Measurements from ENCODE around the gene ABLIM2. TPM values are rescaled to one million over a fixed set of nuclear protein-coding genes. Genes with fewer than 3 reads are reported as not detected.
A peak's percentile ranks its signal among the peaks of the same experiment; 100 is the strongest.

ABLIM2 gene
- total and polyA plus RNA-seq, 2 of the 13 experiments (the other 11 are each of a cell fraction or from before 2014, with no cell fraction given): 0.20 to 0.37 TPM

GRCh38 chr4:8198906-8199593 is 40.4 kb upstream of the ABLIM2 start, which contains the start of gene SH3TC1 (continued):
- TF ChIP-seq MTERF4 (CRISPR knock-in tag; IDR thresholded peaks at IDR 0.05): peak; percentile 52; the same call in 1 of the 2 replicates
- peak; percentile 54; the same call in 1 of the 2 replicates for TF ChIP-seq ZNF460 (CRISPR knock-in tag; IDR thresholded peaks at IDR 0.05; ENCODE audit: borderline replicate concordance)
- no peak for TF ChIP-seq ZMAT5 (CRISPR knock-in tag; IDR thresholded peaks at IDR 0.05; ENCODE audit: borderline replicate concordance, low read depth)
- no peak for TF ChIP-seq LCORL (IDR thresholded peaks at IDR 0.05)
- peak; percentile 93 for TF ChIP-seq LCORL (CRISPR knock-in tag; IDR thresholded peaks at IDR 0.05)
- peak; percentile 74; the same call in 1 of the 2 replicates for TF ChIP-seq HES4 (CRISPR knock-in tag; IDR thresholded peaks at IDR 0.05; ENCODE audit: borderline replicate concordance)
- no peak for TF ChIP-seq SMC3 (IDR thresholded peaks at IDR 0.05; ENCODE audit: low read length)
- no peak for TF ChIP-seq SCMH1 (CRISPR knock-in tag; IDR thresholded peaks at IDR 0.05; ENCODE audit: borderline replicate concordance)
- TF ChIP-seq ZFX (CRISPR knock-in tag; IDR thresholded peaks at IDR 0.05; ENCODE audit: low read depth): peak; percentile 97
- TF ChIP-seq CCDC6 (CRISPR knock-in tag; IDR thresholded peaks at IDR 0.05): peak; percentile 82
- peak; percentile 65; the same call in 1 of the 2 replicates for TF ChIP-seq SP140L (CRISPR knock-in tag; IDR thresholded peaks at IDR 0.05; ENCODE audit: borderline replicate concordance)
- TF ChIP-seq ZNF816 (CRISPR knock-in tag; IDR thresholded peaks at IDR 0.05; ENCODE audit: borderline replicate concordance): no peak
- no peak for TF ChIP-seq ATF5 (CRISPR knock-in tag; IDR thresholded peaks at IDR 0.05; ENCODE audit: low read depth)
- TF ChIP-seq POLR2AphosphoS5 (IDR thresholded peaks at IDR 0.05; ENCODE audit: low read depth, low read length): peak; percentile 79
- peak; percentile 80 for TF ChIP-seq TEAD3 (CRISPR knock-in tag; optimal IDR thresholded peaks at IDR 0.05; ENCODE audit: borderline replicate concordance)
- no peak for TF ChIP-seq ZNF512 (CRISPR knock-in tag; IDR thresholded peaks at IDR 0.05)
- no peak for TF ChIP-seq DDIT3 (CRISPR knock-in tag; IDR thresholded peaks at IDR 0.05)
- TF ChIP-seq ZBTB8A (CRISPR knock-in tag; IDR thresholded peaks at IDR 0.05; ENCODE audit: borderline replicate concordance, low read depth): no peak
- 0 out of 2 replicates have a peak, but pooled peaks have one; percentile 16 for TF ChIP-seq SIX1 (CRISPR knock-in tag; IDR thresholded peaks at IDR 0.05; ENCODE audit: borderline replicate concordance)
- TF ChIP-seq ATF3 (CRISPR knock-in tag; IDR thresholded peaks at IDR 0.05): peak; percentile 54; the same call in 1 of the 2 replicates
- no peak for TF ChIP-seq U2AF1 (optimal IDR thresholded peaks at IDR 0.05; ENCODE audit: low read depth, low read length)
- no peak for TF ChIP-seq FUBP1 (CRISPR knock-in tag; IDR thresholded peaks at IDR 0.05; ENCODE audit: borderline replicate concordance)
- TF ChIP-seq ZNF570 (CRISPR knock-in tag; IDR thresholded peaks at IDR 0.05; ENCODE audit: borderline replicate concordance): 0 out of 2 replicates have a peak, but pooled peaks have one; percentile 76

All from HepG2 (cell line).